ENCODE measurements around the gene ADNP2.

ADNP2 gene

DNA sequence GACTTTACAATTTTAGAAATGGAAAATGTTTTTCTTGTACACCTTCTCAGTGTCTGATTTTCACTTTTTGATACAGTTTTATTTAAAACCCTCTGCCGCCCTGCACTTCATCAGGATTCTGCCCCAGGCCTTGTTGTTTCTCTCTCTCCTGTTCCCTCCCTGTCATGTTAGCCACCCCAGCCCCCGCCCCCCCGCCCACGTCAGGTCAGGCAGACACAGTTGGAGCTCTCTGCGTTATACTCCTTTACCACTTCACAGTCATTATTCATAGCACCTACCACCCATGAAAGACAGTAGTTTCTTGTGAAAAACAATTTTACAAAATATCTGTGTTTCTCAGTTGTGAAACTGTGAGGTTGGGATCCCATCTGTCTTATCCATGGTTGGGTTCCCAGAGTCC, 21.5 kb downstream of the ADNP2 start:
- Histone ChIP-seq H3K9ac (ENCODE audit: low read depth, low read length) (no peak overlapping the region), H3K27me3 (ENCODE audit: insufficient read depth, low read length) (no peaks in the 10 kb centered on the region), H3K36me3 (ENCODE audit: insufficient read depth, low read length) (peaks cover 41% of the 10 kb centered on the region), H3K9me3 (ENCODE audit: insufficient read depth, low read depth, low read length) (no peaks in the 10 kb centered on the region), H3K4me3 (ENCODE audit: low read length) (no peak overlapping the region), H3K27ac (ENCODE audit: low read depth, low read length) (no peak overlapping the region), H3K4me1 (ENCODE audit: insufficient read depth, low read length) (peaks cover 13% of the 10 kb centered on the region)
- 74% methylated on average over 1 of the region's 5 CpGs for WGBS

DNA sequence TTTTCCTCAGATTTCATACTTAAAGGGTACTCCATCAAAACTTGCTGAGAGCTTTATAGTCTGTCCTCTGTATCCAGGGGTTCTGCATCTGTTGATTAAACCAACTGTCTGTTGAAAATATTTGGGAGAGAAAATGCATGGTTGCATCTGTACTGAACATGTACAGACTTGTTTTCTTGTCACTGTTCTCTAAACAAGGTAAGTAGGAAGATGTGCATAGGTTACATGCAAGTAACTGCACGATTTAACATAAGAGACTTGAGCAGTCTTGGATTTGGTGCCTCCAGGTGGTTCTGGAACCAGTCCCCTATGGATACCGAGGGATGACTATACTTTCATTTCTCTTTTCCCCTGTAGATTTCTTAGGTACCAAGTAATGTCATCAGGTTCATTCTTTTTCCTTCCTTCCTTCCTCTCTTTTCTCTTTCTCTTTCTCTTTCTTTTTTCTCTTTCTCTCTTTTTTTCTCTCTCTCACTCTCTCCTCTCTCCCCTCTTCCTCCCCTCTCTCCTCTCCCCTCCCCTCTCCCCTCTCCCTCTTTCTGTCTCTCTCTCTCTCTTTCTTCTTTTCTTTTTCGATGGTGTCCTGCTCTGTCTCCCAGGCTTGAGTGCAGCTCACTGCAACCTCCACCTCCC, 23.2 kb downstream of the ADNP2 start:
- peaks cover 56% of the 10 kb centered on the region for H3K36me3 ChIP-seq (ENCODE audit: insufficient read depth, low read length)

DNA sequence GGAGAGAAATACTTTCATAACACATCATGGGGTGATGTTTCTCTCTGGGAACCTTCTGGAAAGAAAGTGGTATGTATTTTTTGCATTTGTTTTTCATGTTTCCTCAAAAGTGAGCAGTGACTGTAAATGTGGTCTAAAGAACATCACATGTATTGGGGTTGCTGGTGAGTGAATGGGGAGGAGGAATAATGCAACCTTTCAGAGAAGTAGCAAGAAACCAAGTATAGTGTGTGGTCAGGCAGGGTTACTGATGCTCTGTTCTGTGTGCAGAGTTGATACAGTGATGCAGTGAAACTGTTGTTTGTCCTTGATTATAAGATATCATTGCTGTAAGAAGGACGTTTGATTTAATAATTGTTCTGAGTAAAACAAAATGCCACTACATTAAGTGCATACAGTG, 24.1 kb downstream of the ADNP2 start:
- Histone ChIP-seq H3K36me3 (ENCODE audit: insufficient read depth, low read length) (peaks cover 64% of the 10 kb centered on the region), H3K27me3 (ENCODE audit: insufficient read depth, low read length) (no peaks in the 10 kb centered on the region), H3K9me3 (ENCODE audit: insufficient read depth, low read depth, low read length) (no peaks in the 10 kb centered on the region), H3K27ac (ENCODE audit: low read depth, low read length) (no peak overlapping the region), H3K9ac (ENCODE audit: low read depth, low read length) (no peak overlapping the region), H3K4me3 (ENCODE audit: low read length) (no peak overlapping the region), H3K4me1 (ENCODE audit: insufficient read depth, low read length) (peaks cover 13% of the 10 kb centered on the region)
- WGBS: 86% methylated on average over 1 of the region's 1 CpG

More for the DNA sequence above, 23.2 kb downstream of the ADNP2 start:
- WGBS: 96% methylated on average over 3 of the region's 3 CpGs
- Histone ChIP-seq H3K4me3 (ENCODE audit: low read length) (no peak overlapping the region), H3K27me3 (ENCODE audit: insufficient read depth, low read length) (no peaks in the 10 kb centered on the region), H3K4me1 (ENCODE audit: insufficient read depth, low read length) (peaks cover 13% of the 10 kb centered on the region), H3K27ac (ENCODE audit: low read depth, low read length) (no peak overlapping the region; the same call in 1 of the 2 replicates), H3K9me3 (ENCODE audit: insufficient read depth, low read depth, low read length) (no peaks in the 10 kb centered on the region), H3K9ac (ENCODE audit: low read depth, low read length) (no peak overlapping the region)

DNA sequence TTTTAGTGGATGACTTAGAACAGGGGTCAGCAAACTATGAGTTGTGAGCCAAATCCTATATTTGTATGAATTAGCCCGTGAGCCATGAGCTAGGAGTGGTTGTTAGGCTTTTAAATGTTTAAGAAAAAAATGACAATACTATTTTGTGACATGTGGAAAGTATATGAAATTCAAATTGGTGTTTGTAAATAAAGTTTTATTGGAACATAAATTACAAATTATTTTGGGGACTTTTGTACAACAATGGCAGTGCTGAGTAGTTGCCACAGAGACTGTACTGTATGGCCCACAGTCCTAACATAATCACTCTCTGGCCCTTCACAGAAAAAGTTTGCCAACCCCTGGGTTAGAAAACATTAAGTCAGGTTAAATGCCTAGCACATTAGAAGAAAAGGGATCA, 26.1 kb downstream of the ADNP2 start:
- Histone ChIP-seq H3K27me3 (ENCODE audit: insufficient read depth, low read length) (no peaks in the 10 kb centered on the region), H3K9ac (ENCODE audit: low read depth, low read length) (no peak overlapping the region), H3K4me1 (ENCODE audit: insufficient read depth, low read length) (peaks cover 3% of the 10 kb centered on the region; the same call in 1 of the 2 replicates), H3K36me3 (ENCODE audit: insufficient read depth, low read length) (peaks cover 84% of the 10 kb centered on the region), H3K9me3 (ENCODE audit: insufficient read depth, low read depth, low read length) (no peaks in the 10 kb centered on the region), H3K27ac (ENCODE audit: low read depth, low read length) (no peak overlapping the region), H3K4me3 (ENCODE audit: low read length) (no peak overlapping the region)
- WGBS: 93% methylated on average over 1 of the region's 1 CpG

- Histone ChIP-seq H3K36me3 (ENCODE audit: insufficient read depth, low read length) (peaks cover 90% of the 10 kb centered on the region), H3K4me3 (ENCODE audit: low read length) (no peak overlapping the region), H3K27me3 (ENCODE audit: insufficient read depth, low read length) (no peaks in the 10 kb centered on the region), H3K4me1 (ENCODE audit: insufficient read depth, low read length) (no peaks in the 10 kb centered on the region), H3K27ac (ENCODE audit: low read depth, low read length) (no peak overlapping the region), H3K9me3 (ENCODE audit: insufficient read depth, low read depth, low read length) (no peaks in the 10 kb centered on the region), H3K9ac (ENCODE audit: low read depth, low read length) (no peak overlapping the region)
- 84% methylated on average over 8 of the region's 8 CpGs for WGBS
Measured at GRCh38 chr18:80136679-80137078, 27.6 kb downstream of the ADNP2 start.

DNA sequence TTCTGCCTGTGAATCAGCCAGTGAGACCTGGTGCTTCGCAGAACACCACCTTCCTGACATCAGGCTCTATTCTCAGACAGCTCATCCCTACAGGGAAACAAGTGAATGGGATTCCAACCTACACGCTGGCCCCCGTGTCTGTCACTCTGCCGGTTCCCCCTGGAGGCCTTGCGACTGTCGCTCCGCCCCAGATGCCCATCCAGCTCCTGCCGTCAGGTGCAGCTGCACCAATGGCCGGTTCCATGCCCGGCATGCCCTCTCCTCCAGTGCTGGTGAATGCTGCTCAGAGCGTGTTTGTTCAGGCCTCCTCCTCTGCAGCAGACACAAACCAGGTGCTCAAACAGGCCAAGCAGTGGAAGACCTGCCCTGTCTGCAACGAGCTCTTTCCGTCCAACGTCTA, 28.1 kb downstream of the ADNP2 start:
- peaks cover 86% of the 10 kb centered on the region for H3K36me3 ChIP-seq (ENCODE audit: insufficient read depth, low read length)
- WGBS: 95% methylated on average over 14 of the region's 14 CpGs
- no peak overlapping the region for H3K27ac ChIP-seq (ENCODE audit: low read depth, low read length)
- no peaks in the 10 kb centered on the region for H3K9me3 ChIP-seq (ENCODE audit: insufficient read depth, low read depth, low read length)
- H3K9ac ChIP-seq (ENCODE audit: low read depth, low read length): no peak overlapping the region
- H3K4me3 ChIP-seq (ENCODE audit: low read length): no peak overlapping the region
- H3K27me3 ChIP-seq (ENCODE audit: insufficient read depth, low read length): no peaks in the 10 kb centered on the region
- H3K4me1 ChIP-seq (ENCODE audit: insufficient read depth, low read length): no peaks in the 10 kb centered on the region

DNA sequence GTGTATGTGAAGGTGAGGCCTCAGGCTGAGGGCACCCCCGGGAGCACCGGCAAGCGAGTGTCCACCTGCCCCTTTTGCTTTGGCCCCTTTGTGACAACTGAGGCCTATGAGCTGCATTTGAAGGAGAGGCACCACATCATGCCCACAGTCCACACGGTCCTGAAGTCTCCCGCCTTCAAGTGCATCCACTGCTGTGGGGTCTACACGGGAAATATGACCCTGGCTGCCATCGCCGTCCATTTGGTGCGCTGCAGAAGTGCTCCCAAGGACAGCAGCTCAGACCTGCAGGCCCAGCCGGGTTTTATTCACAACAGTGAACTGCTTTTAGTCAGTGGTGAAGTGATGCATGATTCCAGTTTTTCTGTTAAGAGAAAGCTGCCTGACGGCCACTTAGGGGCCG, 28.9 kb downstream of the ADNP2 start:
- Histone ChIP-seq H3K9me3 (ENCODE audit: insufficient read depth, low read depth, low read length) (no peaks in the 10 kb centered on the region), H3K4me1 (ENCODE audit: insufficient read depth, low read length) (no peaks in the 10 kb centered on the region), H3K27me3 (ENCODE audit: insufficient read depth, low read length) (no peaks in the 10 kb centered on the region), H3K36me3 (ENCODE audit: insufficient read depth, low read length) (peaks cover 80% of the 10 kb centered on the region), H3K9ac (ENCODE audit: low read depth, low read length) (no peak overlapping the region), H3K27ac (ENCODE audit: low read depth, low read length) (no peak overlapping the region), H3K4me3 (ENCODE audit: low read length) (no peak overlapping the region)
- 90% methylated on average over 12 of the region's 12 CpGs for WGBS

DNA sequence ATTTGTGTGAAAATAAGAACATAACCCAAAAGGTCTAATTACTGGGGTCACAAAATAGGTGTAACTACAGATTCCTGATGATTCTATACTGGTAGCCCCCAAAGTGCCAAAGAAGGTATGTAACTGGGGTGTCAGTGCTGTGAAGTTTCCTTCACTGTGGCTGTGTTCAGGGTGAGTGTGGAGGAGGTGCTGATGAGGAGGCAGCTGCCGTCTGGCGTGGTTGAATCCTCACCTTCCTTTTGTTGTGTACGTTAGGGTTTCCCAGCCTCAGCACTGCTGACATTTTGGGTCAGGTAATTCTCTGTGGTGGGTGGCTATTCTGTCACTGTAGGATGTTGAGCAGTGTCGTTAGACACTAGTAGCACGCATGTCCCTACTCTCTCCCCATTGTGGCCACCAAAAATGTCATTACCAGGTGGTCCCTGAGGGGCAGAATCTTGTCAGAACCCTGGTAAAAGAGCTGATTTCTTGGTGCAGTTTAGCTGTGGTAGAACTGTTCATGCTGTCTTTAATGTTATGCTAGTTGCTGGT, 31.5 kb downstream of the ADNP2 start:
- no peaks in the 10 kb centered on the region for H3K4me1 ChIP-seq (ENCODE audit: insufficient read depth, low read length)
- no peak overlapping the region for H3K27ac ChIP-seq (ENCODE audit: low read depth, low read length)
- 89% methylated on average over 5 of the region's 5 CpGs for WGBS
- no peak overlapping the region for H3K4me3 ChIP-seq (ENCODE audit: low read length)
- H3K9ac ChIP-seq (ENCODE audit: low read depth, low read length): no peak overlapping the region
- peaks cover 55% of the 10 kb centered on the region for H3K36me3 ChIP-seq (ENCODE audit: insufficient read depth, low read length)
- H3K27me3 ChIP-seq (ENCODE audit: insufficient read depth, low read length): no peaks in the 10 kb centered on the region
- H3K9me3 ChIP-seq (ENCODE audit: insufficient read depth, low read depth, low read length): no peaks in the 10 kb centered on the region

- Histone ChIP-seq H3K4me3 (ENCODE audit: low read length) (no peak overlapping the region), H3K27me3 (ENCODE audit: insufficient read depth, low read length) (no peaks in the 10 kb centered on the region), H3K4me1 (ENCODE audit: insufficient read depth, low read length) (no peaks in the 10 kb centered on the region), H3K9ac (ENCODE audit: low read depth, low read length) (no peak overlapping the region), H3K36me3 (ENCODE audit: insufficient read depth, low read length) (peaks cover 30% of the 10 kb centered on the region), H3K27ac (ENCODE audit: low read depth, low read length) (no peak overlapping the region), H3K9me3 (ENCODE audit: insufficient read depth, low read depth, low read length) (no peaks in the 10 kb centered on the region)
- 100% methylated on average over 1 of the region's 2 CpGs for WGBS
Measured at GRCh38 chr18:80143881-80144280, 34.8 kb downstream of the ADNP2 start.

GRCh38 chr18:80145196-80145804, 36.2 kb downstream of the ADNP2 start:
- Histone ChIP-seq H3K9ac (ENCODE audit: low read depth, low read length) (no peak overlapping the region), H3K9me3 (ENCODE audit: insufficient read depth, low read depth, low read length) (no peaks in the 10 kb centered on the region), H3K4me3 (ENCODE audit: low read length) (no peak overlapping the region), H3K4me1 (ENCODE audit: insufficient read depth, low read length) (no peaks in the 10 kb centered on the region), H3K27me3 (ENCODE audit: insufficient read depth, low read length) (no peaks in the 10 kb centered on the region), H3K27ac (ENCODE audit: low read depth, low read length) (no peak overlapping the region), H3K36me3 (ENCODE audit: insufficient read depth, low read length) (peaks cover 21% of the 10 kb centered on the region)
- WGBS: 92% methylated on average over 5 of the region's 5 CpGs

DNA sequence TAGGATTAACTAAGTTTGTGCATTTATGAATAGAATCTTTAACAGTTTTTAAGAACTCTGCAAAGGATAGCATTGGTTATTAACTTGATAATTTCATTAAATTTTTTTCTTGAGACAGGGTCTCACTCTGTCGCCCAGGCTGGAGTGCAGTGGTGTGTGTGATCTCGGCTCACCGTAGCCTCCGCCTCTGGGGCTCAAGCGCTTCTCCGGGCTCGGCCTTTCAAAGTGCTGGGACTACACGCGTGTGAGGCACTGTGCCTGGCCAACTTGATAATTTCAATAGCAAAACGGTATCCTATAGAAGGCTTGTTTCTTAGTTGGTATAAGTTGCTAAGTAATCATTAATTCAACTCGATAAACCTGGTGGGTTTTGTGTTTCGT, 38.0 kb downstream of the ADNP2 start:
- H3K9me3 ChIP-seq (ENCODE audit: insufficient read depth, low read depth, low read length): no peaks in the 10 kb centered on the region
- no peak overlapping the region for H3K9ac ChIP-seq (ENCODE audit: low read depth, low read length)
- peak overlapping the region; percentile 49 for H3K4me3 ChIP-seq (ENCODE audit: low read length)
- H3K27me3 ChIP-seq (ENCODE audit: insufficient read depth, low read length): no peaks in the 10 kb centered on the region
- no peak overlapping the region for H3K27ac ChIP-seq (ENCODE audit: low read depth, low read length)
- 97% methylated on average over 12 of the region's 12 CpGs for WGBS
- H3K36me3 ChIP-seq (ENCODE audit: insufficient read depth, low read length): peaks cover 14% of the 10 kb centered on the region
- H3K4me1 ChIP-seq (ENCODE audit: insufficient read depth, low read length): no peaks in the 10 kb centered on the region
